ENCODE measurements around the gene MAPK13.

DNA sequence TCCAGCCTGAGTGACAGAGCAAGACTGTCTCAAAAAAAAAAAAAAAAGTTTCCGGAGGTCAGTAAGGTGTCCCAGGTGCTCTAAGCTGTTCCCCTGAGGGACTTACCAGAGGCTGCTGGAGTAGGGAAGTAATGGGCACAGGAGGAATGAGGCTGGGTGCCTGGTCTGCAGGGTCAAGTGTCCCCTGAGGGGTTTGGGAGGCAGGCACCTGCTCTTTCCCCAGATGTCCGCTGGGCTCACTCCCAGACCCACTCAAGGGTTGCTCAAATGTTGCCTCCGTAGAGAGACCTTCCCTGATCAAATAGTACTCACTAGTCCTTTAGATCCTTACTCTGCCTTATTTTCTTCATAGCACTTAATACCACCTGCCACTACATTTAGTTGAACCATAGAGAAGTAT lies 5.4 kb upstream of the MAPK13 start:
- TF ChIP-seq, protein P1, sequence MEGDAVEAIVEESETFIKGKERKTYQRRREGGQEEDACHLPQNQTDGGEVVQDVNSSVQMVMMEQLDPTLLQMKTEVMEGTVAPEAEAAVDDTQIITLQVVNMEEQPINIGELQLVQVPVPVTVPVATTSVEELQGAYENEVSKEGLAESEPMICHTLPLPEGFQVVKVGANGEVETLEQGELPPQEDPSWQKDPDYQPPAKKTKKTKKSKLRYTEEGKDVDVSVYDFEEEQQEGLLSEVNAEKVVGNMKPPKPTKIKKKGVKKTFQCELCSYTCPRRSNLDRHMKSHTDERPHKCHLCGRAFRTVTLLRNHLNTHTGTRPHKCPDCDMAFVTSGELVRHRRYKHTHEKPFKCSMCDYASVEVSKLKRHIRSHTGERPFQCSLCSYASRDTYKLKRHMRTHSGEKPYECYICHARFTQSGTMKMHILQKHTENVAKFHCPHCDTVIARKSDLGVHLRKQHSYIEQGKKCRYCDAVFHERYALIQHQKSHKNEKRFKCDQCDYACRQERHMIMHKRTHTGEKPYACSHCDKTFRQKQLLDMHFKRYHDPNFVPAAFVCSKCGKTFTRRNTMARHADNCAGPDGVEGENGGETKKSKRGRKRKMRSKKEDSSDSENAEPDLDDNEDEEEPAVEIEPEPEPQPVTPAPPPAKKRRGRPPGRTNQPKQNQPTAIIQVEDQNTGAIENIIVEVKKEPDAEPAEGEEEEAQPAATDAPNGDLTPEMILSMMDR (conservative IDR thresholded peaks at IDR 0.05; ENCODE audit: low read length) = no peak
- no peak for TF ChIP-seq EZH2phosphoT487 (IDR thresholded peaks at IDR 0.05; ENCODE audit: borderline replicate concordance)
